Measurements from ENCODE around the gene FAM163B. TPM values are rescaled to one million over a fixed set of nuclear protein-coding genes. Genes with fewer than 3 reads are reported as not detected.
A peak's percentile ranks its signal among the peaks of the same experiment; 100 is the strongest.

Gene FAM163B
- total RNA-seq, 4 donors from 2014 or later = not detected

GRCh38 chr9:133527444-133527920, 81.7 kb downstream of the FAM163B start:
- peak overlapping the region in 2 of 4 donors; percentile 3 to 58 for H3K27ac ChIP-seq (replicated peaks in 1 of 4)
- TF ChIP-seq POLR2A (IDR thresholded peaks at IDR 0.05; ENCODE audit: low read depth) (no peak), CTCF (IDR thresholded peaks at IDR 0.05) (no peak), POLR2AphosphoS5 (IDR thresholded peaks at IDR 0.05) (peak in 1 of 2 donors; percentile 15), EP300 (IDR thresholded peaks at IDR 0.05) (no peak)
- 31% methylated on average over 7 of the region's 18 CpGs for WGBS
- no peak for DNase-seq (ENCODE audit: extremely low spot score)
- H3K27me3 ChIP-seq = peaks cover 0 to 39% (median 0%) of the 10 kb centered on the region in 4 donors
- no peaks in the 10 kb centered on the region for H3K36me3 ChIP-seq
- peaks cover 16 to 38% (median 37%) of the 10 kb centered on the region in 4 donors for H3K4me1 ChIP-seq
- H3K4me3 ChIP-seq = peak overlapping the region in 1 of 4 donors; percentile 14
- intact Hi-C loops (cut with DNase I) = no loop called here
- no peaks in the 10 kb centered on the region for H3K9me3 ChIP-seq

Other genes with a start within 250 kb of the FAM163B start
- 100 to 1,000 TPM in 3 of 4 donors, 10 to 100 TPM in 1; 83.9 to 139 (median 127) TPM for gene SURF4, start 233.3 kb downstream of the FAM163B start, total RNA-seq
- gene STKLD1, start 233.0 kb downstream of the FAM163B start, total RNA-seq = 1 to 10 TPM in 2 of 4 donors, under 1 TPM in 1, not detected in 1; 0.26 to 2.1 (median 1.0) TPM
- gene REXO4, start 191.4 kb downstream of the FAM163B start, total RNA-seq = 10 to 100 TPM; 15.0 to 28.9 (median 22.4) TPM
- 1 to 10 TPM; 1.3 to 1.7 (median 1.4) TPM for gene ADAMTS13, start 187.0 kb downstream of the FAM163B start, total RNA-seq
- gene CACFD1, start 149.4 kb downstream of the FAM163B start, total RNA-seq = 10 to 100 TPM; 12.5 to 27.8 (median 19.6) TPM
- gene SLC2A6, start 130.3 kb downstream of the FAM163B start, total RNA-seq = 1 to 10 TPM; 2.9 to 8.6 (median 5.9) TPM
- not detected for gene MYMK, start 84.4 kb downstream of the FAM163B start, total RNA-seq
- 1 to 10 TPM; 2.8 to 6.6 (median 3.2) TPM for gene ADAMTSL2, start 74.7 kb downstream of the FAM163B start, total RNA-seq
- gene DBH, start 27.0 kb upstream of the FAM163B start, total RNA-seq = under 1 TPM in 1 of 4 donors, not detected in 3; 0.06 TPM
- gene SARDH, start 129.0 kb upstream of the FAM163B start, total RNA-seq = 1 to 10 TPM in 1 of 4 donors, under 1 TPM in 3; 0.39 to 2.9 (median 0.51) TPM